MM.1S (cell line): Measurements from ENCODE around the gene RFPL3.

Experiments used
- DNase-seq: peaks from one replicate; pipeline ENCODE4 v3.0.0-alpha.2; 2015
- H2AFZ ChIP-seq: fragments of 300-600 bp; sonication (generic); 2 replicates; pipeline ENCODE4 v1.6.0; 2016; ENCODE audit warnings: antibody characterized with exemption, low read length
- H3F3A ChIP-seq: fragments of 300-600 bp; sonication (generic); 2 replicates; pipeline ENCODE4 v1.6.1; 2016; ENCODE audit warnings: mild to moderate bottlenecking, antibody characterized with exemption, low read length, moderate library complexity, mixed read lengths; ENCODE audit not compliant: insufficient read depth
- H3K27ac ChIP-seq: fragments of 300-600 bp; sonication (generic); 2 replicates; pipeline ENCODE4 v1.5.1; 2016; ENCODE audit warnings: mild to moderate bottlenecking, low read length
- H3K27me3 ChIP-seq: fragments of 300-600 bp; sonication (generic); replicated peaks from 2 replicates; pipeline ENCODE4 v1.6.0; 2016; ENCODE audit warnings: low read length; ENCODE audit not compliant: insufficient read depth
- H3K36me3 ChIP-seq: fragments of 300-600 bp; sonication (generic); replicated peaks from 2 replicates; pipeline ENCODE4 v1.6.1; 2016; ENCODE audit warnings: mild to moderate bottlenecking, low read length, mixed read lengths; ENCODE audit not compliant: insufficient read depth
- H3K4me1 ChIP-seq: fragments of 300-600 bp; sonication (generic); 2 replicates; pipeline ENCODE4 v1.6.1; 2016; ENCODE audit warnings: low read length, mixed read lengths
- H3K4me2 ChIP-seq: fragments of 300-600 bp; sonication (generic); 2 replicates; pipeline ENCODE4 v1.6.0; 2016; ENCODE audit warnings: low read depth, low read length
- H3K4me3 ChIP-seq: fragments of 300-600 bp; sonication (generic); 2 replicates; pipeline ENCODE4 v1.5.1; 2016; ENCODE audit warnings: low read length, mixed read lengths
- H3K79me2 ChIP-seq: fragments of 300-600 bp; sonication (generic); 2 replicates; pipeline ENCODE4 v1.6.1; 2016; ENCODE audit warnings: mixed run types, low read length, mixed read lengths
- H3K9ac ChIP-seq: fragments of 300-600 bp; sonication (generic); 2 replicates; pipeline ENCODE4 v1.6.1; 2016; ENCODE audit warnings: low read length, mixed read lengths
- H3K9me2 ChIP-seq: fragments of 300-600 bp; sonication (generic); replicated peaks from 2 replicates; pipeline ENCODE4 v1.6.1; 2016; ENCODE audit warnings: mild to moderate bottlenecking, low read length, mixed read lengths; ENCODE audit not compliant: insufficient read depth
- H3K9me3 ChIP-seq: fragments of 300-600 bp; sonication (generic); replicated peaks from 2 replicates; pipeline ENCODE4 v1.6.1; 2016; ENCODE audit warnings: mild to moderate bottlenecking, low read length, mixed read lengths; ENCODE audit not compliant: insufficient read depth
- H4K20me1 ChIP-seq: fragments of 300-600 bp; sonication (generic); 2 replicates; pipeline ENCODE4 v1.6.1; 2016; ENCODE audit warnings: mild to moderate bottlenecking, low read length, moderate library complexity, mixed read lengths; ENCODE audit not compliant: insufficient read depth
- CTCF ChIP-seq: fragments of 300-600 bp; sonication (generic); IDR thresholded peaks from 2 replicates; pipeline ENCODE4 v1.5.1; 2016; ENCODE audit warnings: antibody characterized with exemption, low read length, mixed read lengths
- EZH2 ChIP-seq: fragments of 300-600 bp; sonication (generic); optimal IDR thresholded peaks from 2 replicates; pipeline ENCODE3; 2017; ENCODE audit warnings: low read depth, mild to moderate bottlenecking, antibody characterized with exemption, low read length, mixed read lengths
- EZH2phosphoT487 ChIP-seq: fragments of 300-600 bp; sonication (generic); IDR thresholded peaks from 2 replicates; pipeline ENCODE4 v1.6.1; 2018; ENCODE audit warnings: antibody characterized with exemption, low read length

The RFPL3 gene

DNA sequence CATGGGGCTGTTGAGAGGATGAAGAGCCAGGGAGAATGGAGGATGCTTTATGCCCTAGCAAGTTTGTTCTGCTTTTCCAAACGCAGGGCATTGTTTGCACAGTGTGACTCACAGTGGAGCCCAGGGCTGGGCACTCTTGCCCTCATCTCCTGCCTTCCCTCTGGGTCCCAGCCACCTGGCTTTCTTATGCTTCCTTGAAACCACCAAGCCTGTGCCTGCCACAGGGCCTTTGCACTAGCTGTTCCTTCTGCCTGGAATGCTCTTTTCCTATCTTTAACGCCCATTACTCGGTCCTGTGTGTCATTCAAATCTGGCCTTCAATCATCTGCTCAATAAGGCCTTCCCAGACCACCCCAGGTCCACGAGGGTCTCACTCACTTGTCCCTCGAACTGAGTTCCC is 46.9 kb upstream of the RFPL3 start:
- TF ChIP-seq EZH2 (no peak), CTCF (no peak), EZH2phosphoT487 (no peak)
- H2AFZ ChIP-seq: no peak overlapping the region
- H3K36me3 ChIP-seq: no peaks in the 10 kb centered on the region
- no peaks in the 10 kb centered on the region for H4K20me1 ChIP-seq
- H3K27ac ChIP-seq: no peak overlapping the region
- no peaks in the 10 kb centered on the region for H3K9me2 ChIP-seq
- no peaks in the 10 kb centered on the region for H3F3A ChIP-seq
- no peak overlapping the region for H3K4me2 ChIP-seq
- no peaks in the 10 kb centered on the region for H3K79me2 ChIP-seq
- no peak overlapping the region for H3K4me3 ChIP-seq
- H3K9me3 ChIP-seq: no peaks in the 10 kb centered on the region
- no peaks in the 10 kb centered on the region for H3K27me3 ChIP-seq
- no peak for DNase-seq
- H3K4me1 ChIP-seq: no peaks in the 10 kb centered on the region
- H3K9ac ChIP-seq: no peak overlapping the region

- DNase-seq: no peak
- Histone ChIP-seq H3K27me3 (no peaks in the 10 kb centered on the region), H3K9ac (no peak overlapping the region), H3K9me2 (no peaks in the 10 kb centered on the region), H3K4me1 (no peaks in the 10 kb centered on the region), H3K4me2 (no peak overlapping the region), H2AFZ (no peak overlapping the region), H3K9me3 (no peaks in the 10 kb centered on the region), H3F3A (no peaks in the 10 kb centered on the region), H3K79me2 (no peaks in the 10 kb centered on the region), H3K27ac (no peak overlapping the region), H3K4me3 (no peak overlapping the region), H3K36me3 (no peaks in the 10 kb centered on the region), H4K20me1 (no peaks in the 10 kb centered on the region)
- no peak for TF ChIP-seq EZH2phosphoT487
- no peak for TF ChIP-seq CTCF
- TF ChIP-seq EZH2: no peak
Observed at GRCh38 chr22:32311551-32312071, 46.1 kb upstream of the RFPL3 start.

GRCh38 chr22:32312748-32313147 is 44.9 kb upstream of the RFPL3 start:
- no peak overlapping the region for H3K9ac ChIP-seq
- H3K4me2 ChIP-seq: no peak overlapping the region
- H3K4me3 ChIP-seq: no peak overlapping the region
- H3F3A ChIP-seq: no peaks in the 10 kb centered on the region
- no peaks in the 10 kb centered on the region for H3K27me3 ChIP-seq
- no peak overlapping the region for H3K27ac ChIP-seq
- no peaks in the 10 kb centered on the region for H3K9me3 ChIP-seq
- TF ChIP-seq CTCF (no peak), EZH2 (no peak), EZH2phosphoT487 (no peak)
- DNase-seq: no peak
- H2AFZ ChIP-seq: no peak overlapping the region
- no peaks in the 10 kb centered on the region for H3K79me2 ChIP-seq
- no peaks in the 10 kb centered on the region for H3K4me1 ChIP-seq
- no peaks in the 10 kb centered on the region for H4K20me1 ChIP-seq
- no peaks in the 10 kb centered on the region for H3K9me2 ChIP-seq
- H3K36me3 ChIP-seq: no peaks in the 10 kb centered on the region
